Measurements from ENCODE around the gene OLIG1. TPM values are rescaled to one million over a fixed set of nuclear protein-coding genes. Genes with fewer than 3 reads are reported as not detected.

Gene OLIG1
- total and polyA plus RNA-seq, 2 of the 13 experiments (the other 11 are each of a cell fraction or from before 2014, with no cell fraction given): not detected

DNA sequence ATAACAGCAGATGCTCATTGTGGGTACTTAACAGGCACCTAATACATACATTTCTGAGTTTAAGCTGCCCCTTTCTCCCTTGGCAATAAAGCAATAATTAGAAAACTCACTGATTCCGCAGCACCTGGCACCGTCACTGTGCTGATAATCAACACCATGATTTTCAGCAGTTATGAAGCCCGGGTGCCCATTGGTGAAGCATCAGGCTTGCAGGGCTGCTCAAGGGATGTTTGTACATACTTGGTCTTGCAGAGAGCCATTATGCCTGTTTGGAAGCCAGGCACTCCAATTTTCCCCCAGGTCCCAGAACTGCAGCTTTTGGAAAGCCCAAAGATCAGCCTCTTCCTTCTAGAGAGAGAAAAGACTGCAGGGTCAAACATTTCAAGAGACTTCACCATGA is 44.3 kb downstream of the OLIG1 start:
- FAIRE-seq (no peak), DNase-seq (ENCODE audit: low spot score) (no peak), ATAC-seq (no peak)
- in situ Hi-C loops (cut with HindIII; ENCODE audit: extremely low pct_ligation_motif_present, low pct_unique_long_range_greater_than_20kb): no loop called here
- 63% methylated on average over 3 of the region's 3 CpGs for WGBS (ENCODE audit: low lambda C conversion rate)
- TF ChIP-seq SP2 (CRISPR knock-in tag; IDR thresholded peaks at IDR 0.05) (no peak), GPN1 (CRISPR knock-in tag; IDR thresholded peaks at IDR 0.05; ENCODE audit: borderline replicate concordance) (no peak), ZNF597 (CRISPR knock-in tag; IDR thresholded peaks at IDR 0.05) (no peak), HIVEP1 (CRISPR knock-in tag; IDR thresholded peaks at IDR 0.05) (no peak), NCOA1 (CRISPR knock-in tag; IDR thresholded peaks at IDR 0.05) (no peak), ZFAT (CRISPR knock-in tag; conservative IDR thresholded peaks at IDR 0.05) (no peak), RARG (CRISPR knock-in tag; IDR thresholded peaks at IDR 0.05; ENCODE audit: low read depth) (no peak), ZNF101 (CRISPR knock-in tag; IDR thresholded peaks at IDR 0.05; ENCODE audit: borderline replicate concordance, low read depth) (no peak)
- TF ChIP-seq, protein P1, sequence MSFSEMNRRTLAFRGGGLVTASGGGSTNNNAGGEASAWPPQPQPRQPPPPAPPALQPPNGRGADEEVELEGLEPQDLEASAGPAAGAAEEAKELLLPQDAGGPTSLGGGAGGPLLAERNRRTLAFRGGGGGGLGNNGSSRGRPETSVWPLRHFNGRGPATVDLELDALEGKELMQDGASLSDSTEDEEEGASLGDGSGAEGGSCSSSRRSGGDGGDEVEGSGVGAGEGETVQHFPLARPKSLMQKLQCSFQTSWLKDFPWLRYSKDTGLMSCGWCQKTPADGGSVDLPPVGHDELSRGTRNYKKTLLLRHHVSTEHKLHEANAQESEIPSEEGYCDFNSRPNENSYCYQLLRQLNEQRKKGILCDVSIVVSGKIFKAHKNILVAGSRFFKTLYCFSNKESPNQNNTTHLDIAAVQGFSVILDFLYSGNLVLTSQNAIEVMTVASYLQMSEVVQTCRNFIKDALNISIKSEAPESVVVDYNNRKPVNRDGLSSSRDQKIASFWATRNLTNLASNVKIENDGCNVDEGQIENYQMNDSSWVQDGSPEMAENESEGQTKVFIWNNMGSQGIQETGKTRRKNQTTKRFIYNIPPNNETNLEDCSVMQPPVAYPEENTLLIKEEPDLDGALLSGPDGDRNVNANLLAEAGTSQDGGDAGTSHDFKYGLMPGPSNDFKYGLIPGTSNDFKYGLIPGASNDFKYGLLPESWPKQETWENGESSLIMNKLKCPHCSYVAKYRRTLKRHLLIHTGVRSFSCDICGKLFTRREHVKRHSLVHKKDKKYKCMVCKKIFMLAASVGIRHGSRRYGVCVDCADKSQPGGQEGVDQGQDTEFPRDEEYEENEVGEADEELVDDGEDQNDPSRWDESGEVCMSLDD (CRISPR knock-in tag; IDR thresholded peaks at IDR 0.05; ENCODE audit: borderline replicate concordance): no peak
- Histone ChIP-seq H3K27ac (ENCODE audit: extremely low read length, insufficient read depth, low read length) (no peak overlapping the region), H3K4me1 (ENCODE audit: insufficient read depth, low read length) (no peaks in the 10 kb centered on the region), H4K20me1 (ENCODE audit: insufficient read depth, low read length) (no peaks in the 10 kb centered on the region), H3K4me3 (replicated peaks in 1 of 3; ENCODE audit: insufficient read depth in 1 of 3, low read depth in 2 of 3, low read length in 3 of 3) (no peak overlapping the region), H3K4me2 (ENCODE audit: low read depth, low read length) (no peak overlapping the region), H3K27me3 (ENCODE audit: control insufficient read depth in 1 of 2, insufficient read depth in 2 of 2, low read length in 2 of 2) (peaks cover 4 to 71% of the 10 kb centered on the region in 2 experiments; a peak in 3 of 5 replicates), H3K36me3 (replicated peaks in 1 of 2; ENCODE audit: control insufficient read depth in 1 of 2, insufficient read depth in 2 of 2, low read length in 2 of 2) (no peaks in the 10 kb centered on the region), H2AFZ (ENCODE audit: low read length) (no peak overlapping the region), H3K79me2 (ENCODE audit: insufficient read depth, low read length) (no peaks in the 10 kb centered on the region), H3K9ac (ENCODE audit: insufficient read depth, low read depth, low read length) (no peak overlapping the region), H3K9me3 (ENCODE audit: low read length) (no peaks in the 10 kb centered on the region)
- CTCF ChIA-PET (ENCODE audit: low intra/inter-chr PET ratio, low total read pairs): no interaction called here
- POLR2A ChIA-PET: no interaction called here
- intact Hi-C loops (cut with micrococcal nuclease; ENCODE audit: unreplicated experiment): no loop called here
- no TSS peak for BruUV-seq (replicated peaks)

All from HepG2 (cell line).